HG03108 (cell line): ENCODE results near the gene MYH10.

Experiments
- ATAC-seq: cut with Tn5 transposase; IDR thresholded peaks from one replicate; pipeline ENCODE4 v1.9.1; 2021; ENCODE audit warnings: moderate library complexity; ENCODE audit not compliant: unreplicated experiment

Gene MYH10

GRCh38 chr17:8476741-8477140, 153.8 kb downstream of the MYH10 start:
- no peak for ATAC-seq

- no peak for ATAC-seq
Measured at GRCh38 chr17:8475781-8476180, 154.7 kb downstream of the MYH10 start.

GRCh38 chr17:8475227-8475626, 155.3 kb downstream of the MYH10 start:
- ATAC-seq: no peak

GRCh38 chr17:8474826-8475225, 155.7 kb downstream of the MYH10 start:
- no peak for ATAC-seq

GRCh38 chr17:8473451-8474192, 156.9 kb downstream of the MYH10 start:
- no peak for ATAC-seq

- no peak for ATAC-seq
Measured at GRCh38 chr17:8472663-8473062, 157.9 kb downstream of the MYH10 start.

GRCh38 chr17:8470447-8471047, 160.0 kb downstream of the MYH10 start:
- ATAC-seq: no peak

GRCh38 chr17:8469964-8470363, 160.6 kb downstream of the MYH10 start:
- no peak for ATAC-seq

- ATAC-seq: no peak
Measured at GRCh38 chr17:8468980-8469379, 161.5 kb downstream of the MYH10 start.

GRCh38 chr17:8468127-8468526, 162.4 kb downstream of the MYH10 start:
- no peak for ATAC-seq

- ATAC-seq: no peak
Measured at GRCh38 chr17:8467527-8467926, 163.0 kb downstream of the MYH10 start.

- ATAC-seq: no peak
Measured at GRCh38 chr17:8466873-8467272, 163.7 kb downstream of the MYH10 start.

GRCh38 chr17:8466456-8466855, 164.1 kb downstream of the MYH10 start:
- no peak for ATAC-seq

GRCh38 chr17:8465759-8466158, 164.8 kb downstream of the MYH10 start:
- no peak for ATAC-seq

GRCh38 chr17:8465356-8465755, 165.2 kb downstream of the MYH10 start:
- ATAC-seq: no peak

GRCh38 chr17:8464941-8465340, 165.6 kb downstream of the MYH10 start:
- ATAC-seq: no peak

GRCh38 chr17:8463099-8463498, 167.4 kb downstream of the MYH10 start:
- no peak for ATAC-seq

- ATAC-seq: no peak
Measured at GRCh38 chr17:8462564-8462963, 168.0 kb downstream of the MYH10 start.

- ATAC-seq: no peak
Measured at GRCh38 chr17:8459831-8460230, 170.7 kb downstream of the MYH10 start.

- no peak for ATAC-seq
Measured at GRCh38 chr17:8459107-8459506, 171.4 kb downstream of the MYH10 start.

- ATAC-seq: no peak
Measured at GRCh38 chr17:8458128-8458527, 172.4 kb downstream of the MYH10 start.

GRCh38 chr17:8455665-8456209, 174.8 kb downstream of the MYH10 start:
- ATAC-seq: no peak
